SK-N-SH (cell line): ENCODE measurements around the gene WDR64. TPM values are rescaled to one million over a fixed set of nuclear protein-coding genes. Genes with fewer than 3 reads are reported as not detected.
"Not testable (repeated sequence)": the region's sequence is repeated elsewhere in the genome, so short reads cannot be mapped to it uniquely, and the experiment has no call there.

Source experiments
- CTCF ChIA-PET: fragments of 300-600, 350-600 bp; formaldehyde crosslinking; extraction: SDS; loops from one replicate; lab custom pipeline; 2021; lab: Yijun Ruan, JAX
- POLR2A ChIA-PET: fragments of 350-600 bp; sonication (Branson Sonifier 250); formaldehyde crosslinking; extraction: SDS; loops from one replicate; lab custom pipeline; 2020; ENCODE audit warnings: antibody characterized with exemption, inconsistent platforms; lab: Yijun Ruan, JAX
- DNase-seq: peaks from one replicate; pipeline ENCODE4 v3.0.0; 2012
- H2AFZ ChIP-seq: fragments of 200-600 bp; sonication (generic); 2 replicates; pipeline ENCODE4 v1.8.1; 2016; ENCODE audit warnings: antibody characterized with exemption, mild to moderate bottlenecking, low read depth
- H3F3A ChIP-seq: fragments of 200-600 bp; sonication (generic); replicated peaks from 2 replicates; pipeline ENCODE3; 2016; ENCODE audit warnings: antibody characterized with exemption, mild to moderate bottlenecking; ENCODE audit not compliant: insufficient read depth
- H3K27ac ChIP-seq, 2 experiments: fragments of 200-500 bp in 1 of 2; fragments of 200-600 bp in 1 of 2; sonication (Bioruptor generic) in 1 of 2; sonication (generic), shearing (Covaris generic) in 1 of 2; 2 replicates each; pipeline versions ENCODE4 v1.5.1 to v1.6.1; 2014 to 2016; ENCODE audit warnings: low read depth in 2 of 2, inconsistent platforms in 1 of 2, low read length in 1 of 2, mild to moderate bottlenecking in 1 of 2, mixed read lengths in 1 of 2
- H3K27me3 ChIP-seq: fragments of 200-600 bp; sonication (generic), shearing (Covaris generic); 2 replicates; pipeline ENCODE4 v1.6.1; 2016; ENCODE audit warnings: mixed run types; ENCODE audit not compliant: insufficient read depth
- H3K36me3 ChIP-seq, 2 experiments: fragments of 200-500 bp in 1 of 2; fragments of 200-600 bp in 1 of 2; sonication (Bioruptor generic) in 1 of 2; sonication (generic) in 1 of 2; replicated peaks in 1 of 2; 2 replicates each; pipeline versions ENCODE3 to v1.5.1; 2014 to 2016; ENCODE audit warnings: low read length in 1 of 2, mild to moderate bottlenecking in 1 of 2; ENCODE audit not compliant: insufficient read depth in 2 of 2, control insufficient read depth in 1 of 2
- H3K4me1 ChIP-seq, 2 experiments: fragments of 200-500 bp in 1 of 2; fragments of 200-600 bp in 1 of 2; sonication (Bioruptor generic) in 1 of 2; sonication (generic), shearing (Covaris generic) in 1 of 2; 2 replicates each; pipeline versions ENCODE4 v1.5.1 to v1.6.1; 2014 to 2016; ENCODE audit warnings: low read depth in 1 of 2, low read length in 1 of 2, mixed run types in 1 of 2; ENCODE audit not compliant: insufficient read depth in 2 of 2, control insufficient read depth in 1 of 2
- H3K4me2 ChIP-seq: fragments of 200-600 bp; sonication (generic), shearing (Covaris generic); 2 replicates; pipeline ENCODE4 v1.6.1; 2017; ENCODE audit warnings: mixed run types
- H3K4me3 ChIP-seq, 2 experiments: fragments of 200-500 bp in 1 of 2; fragments of 200-600 bp in 1 of 2; sonication (Bioruptor generic) in 1 of 2; sonication (generic), shearing (Covaris generic) in 1 of 2; 2 replicates each; pipeline versions ENCODE4 v1.5.1 to v1.8.1; 2014 to 2016; ENCODE audit warnings: low read depth in 2 of 2, inconsistent platforms in 1 of 2, low read length in 1 of 2, mild to moderate bottlenecking in 1 of 2, mixed read lengths in 1 of 2, moderate library complexity in 1 of 2
- H3K79me2 ChIP-seq: fragments of 200-600 bp; sonication (generic); 2 replicates; pipeline ENCODE4 v1.8.1; 2017; ENCODE audit warnings: mild to moderate bottlenecking; ENCODE audit not compliant: insufficient read depth
- H3K9ac ChIP-seq: fragments of 200-600 bp; sonication (generic); 2 replicates; pipeline ENCODE4 v1.6.1; 2017; ENCODE audit warnings: mixed run types
- H3K9me2 ChIP-seq: fragments of 200-600 bp; sonication (generic); 2 replicates; pipeline ENCODE4 v1.6.1; 2017; ENCODE audit warnings: mixed run types
- H3K9me3 ChIP-seq: fragments of 200-600 bp; sonication (generic); 2 replicates; pipeline ENCODE4 v1.6.1; 2017; ENCODE audit warnings: mixed run types, mild to moderate bottlenecking, moderate library complexity
- H4K20me1 ChIP-seq: fragments of 200-600 bp; sonication (generic); 2 replicates; pipeline ENCODE4 v1.6.1; 2017; ENCODE audit warnings: mild to moderate bottlenecking, mixed run types; ENCODE audit not compliant: insufficient read depth
- CHD2 ChIP-seq: fragments of 150-350 bp; IDR thresholded peaks from 2 replicates; pipeline ENCODE4 v1.6.1; 2018; ENCODE audit warnings: low read length; ENCODE audit not compliant: partially characterized antibody
- CTCF ChIP-seq: fragments of 200-600 bp; sonication (generic); IDR thresholded peaks from 2 replicates; pipeline ENCODE4 v1.6.1; 2017; ENCODE audit warnings: antibody characterized with exemption, mild to moderate bottlenecking, moderate library complexity
- ELF1 ChIP-seq: IDR thresholded peaks from 2 replicates; pipeline ENCODE4 v1.4.0; 2012
- EP300 ChIP-seq, 2 experiments: IDR thresholded peaks; 2 replicates each; pipeline versions ENCODE4 v1.4.0 to v1.6.1; 2012; ENCODE audit warnings: borderline replicate concordance in 1 of 2, low read depth in 1 of 2, low read length in 1 of 2
- GABPA ChIP-seq: IDR thresholded peaks from 2 replicates; pipeline ENCODE4 v1.4.0; 2012; ENCODE audit warnings: low read depth, mild to moderate bottlenecking
- JUND ChIP-seq: IDR thresholded peaks from 2 replicates; pipeline ENCODE4 v1.4.0; 2012
- MXI1 ChIP-seq: IDR thresholded peaks from 2 replicates; pipeline ENCODE4 v1.6.1; 2012; ENCODE audit warnings: mild to moderate bottlenecking, low read depth, low read length, improper control_type of control experiment
- NRF1 ChIP-seq: IDR thresholded peaks from 2 replicates; pipeline ENCODE4 v1.6.1; 2012; ENCODE audit warnings: low read depth, mild to moderate bottlenecking, low read length
- RAD21 ChIP-seq: IDR thresholded peaks from 2 replicates; pipeline ENCODE4 v1.6.1; 2012; ENCODE audit warnings: mild to moderate bottlenecking, low read length
- RCOR1 ChIP-seq: fragments of 150-350 bp; IDR thresholded peaks from 2 replicates; pipeline ENCODE4 v1.6.1; 2017; ENCODE audit warnings: antibody characterized with exemption, low read length
- SIN3A ChIP-seq: IDR thresholded peaks from 2 replicates; pipeline ENCODE4 v1.6.1; 2012; ENCODE audit warnings: low read depth, mild to moderate bottlenecking, low read length, moderate library complexity, borderline replicate concordance
- TCF12 ChIP-seq: IDR thresholded peaks from 2 replicates; pipeline ENCODE4 v1.4.0; 2012
- USF2 ChIP-seq: fragments of 150-350 bp; IDR thresholded peaks from 2 replicates; pipeline ENCODE4 v1.6.1; 2017; ENCODE audit warnings: antibody characterized with exemption, low read length, low read depth, borderline replicate concordance
- YY1 ChIP-seq: IDR thresholded peaks from 2 replicates; pipeline ENCODE4 v1.4.0; 2012; ENCODE audit warnings: low read depth, mild to moderate bottlenecking
- WGBS: methylation state at CpG from one replicate; pipeline ENCODE4 v1.1.6; 2017; ENCODE audit warnings: low lambda C conversion rate; 5-methylcytosine and 5-hydroxymethylcytosine counted together
- polyA plus RNA-seq, 3 experiments: library from polyadenylated mRNA; depleted of rRNA; stranded (reverse); fragments of >200 nt; gene quantifications; 2 replicates each; pipeline ENCODE4 v1.2.3, GENCODE V29; 2012
- TF ChIP-seq, protein P1 (sequence below): fragments of 150-350 bp; IDR thresholded peaks from 2 replicates; pipeline ENCODE4 v1.6.1; 2016; ENCODE audit warnings: mild to moderate bottlenecking, low read depth, low read length
- TF ChIP-seq, protein P2 (sequence below): IDR thresholded peaks from 2 replicates; pipeline ENCODE4 v1.4.0; 2012; ENCODE audit warnings: low read depth, borderline replicate concordance

Gene WDR64
- polyA plus RNA-seq, 1 of the 3 experiments (the other 2 are of a cell fraction), result not detected

GRCh38 chr1:241734533-241734932 lies 82.5 kb downstream of the WDR64 start:
- Histone ChIP-seq H2AFZ (no peak overlapping the region), H3F3A (no peaks in the 10 kb centered on the region), H3K27me3 (no peaks in the 10 kb centered on the region), H3K36me3 (no peaks in the 10 kb centered on the region), H3K79me2 (no peaks in the 10 kb centered on the region), H3K4me1 (no peaks in the 10 kb centered on the region), H4K20me1 (no peaks in the 10 kb centered on the region), H3K9me2 (no peaks in the 10 kb centered on the region), H3K4me3 (no peak overlapping the region), H3K9me3 (no peaks in the 10 kb centered on the region), H3K4me2 (no peak overlapping the region), H3K9ac (no peak overlapping the region), H3K27ac (no peak overlapping the region)
- WGBS, result 24% methylated on average over 5 of the region's 5 CpGs
- no peak for TF ChIP-seq RCOR1
- no peak for TF ChIP-seq JUND
- TF ChIP-seq CTCF, result no peak
- TF ChIP-seq NRF1, result no peak
- no peak for TF ChIP-seq MXI1
- TF ChIP-seq CHD2, result no peak
- no peak for TF ChIP-seq YY1
- no peak for TF ChIP-seq TCF12
- TF ChIP-seq, protein P1, sequence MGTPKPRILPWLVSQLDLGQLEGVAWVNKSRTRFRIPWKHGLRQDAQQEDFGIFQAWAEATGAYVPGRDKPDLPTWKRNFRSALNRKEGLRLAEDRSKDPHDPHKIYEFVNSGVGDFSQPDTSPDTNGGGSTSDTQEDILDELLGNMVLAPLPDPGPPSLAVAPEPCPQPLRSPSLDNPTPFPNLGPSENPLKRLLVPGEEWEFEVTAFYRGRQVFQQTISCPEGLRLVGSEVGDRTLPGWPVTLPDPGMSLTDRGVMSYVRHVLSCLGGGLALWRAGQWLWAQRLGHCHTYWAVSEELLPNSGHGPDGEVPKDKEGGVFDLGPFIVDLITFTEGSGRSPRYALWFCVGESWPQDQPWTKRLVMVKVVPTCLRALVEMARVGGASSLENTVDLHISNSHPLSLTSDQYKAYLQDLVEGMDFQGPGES, result no peak
- TF ChIP-seq RAD21, result no peak
- TF ChIP-seq, protein P2, sequence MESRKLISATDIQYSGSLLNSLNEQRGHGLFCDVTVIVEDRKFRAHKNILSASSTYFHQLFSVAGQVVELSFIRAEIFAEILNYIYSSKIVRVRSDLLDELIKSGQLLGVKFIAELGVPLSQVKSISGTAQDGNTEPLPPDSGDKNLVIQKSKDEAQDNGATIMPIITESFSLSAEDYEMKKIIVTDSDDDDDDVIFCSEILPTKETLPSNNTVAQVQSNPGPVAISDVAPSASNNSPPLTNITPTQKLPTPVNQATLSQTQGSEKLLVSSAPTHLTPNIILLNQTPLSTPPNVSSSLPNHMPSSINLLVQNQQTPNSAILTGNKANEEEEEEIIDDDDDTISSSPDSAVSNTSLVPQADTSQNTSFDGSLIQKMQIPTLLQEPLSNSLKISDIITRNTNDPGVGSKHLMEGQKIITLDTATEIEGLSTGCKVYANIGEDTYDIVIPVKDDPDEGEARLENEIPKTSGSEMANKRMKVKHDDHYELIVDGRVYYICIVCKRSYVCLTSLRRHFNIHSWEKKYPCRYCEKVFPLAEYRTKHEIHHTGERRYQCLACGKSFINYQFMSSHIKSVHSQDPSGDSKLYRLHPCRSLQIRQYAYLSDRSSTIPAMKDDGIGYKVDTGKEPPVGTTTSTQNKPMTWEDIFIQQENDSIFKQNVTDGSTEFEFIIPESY, result no peak
- TF ChIP-seq EP300 (IDR thresholded peaks at IDR 0.05; ENCODE audit: borderline replicate concordance in 1 of 2, low read depth in 1 of 2, low read length in 1 of 2), result no peak
- no peak for TF ChIP-seq ELF1
- TF ChIP-seq GABPA, result no peak
- TF ChIP-seq USF2, result no peak
- TF ChIP-seq SIN3A, result no peak
- ChIA-PET CTCF (no interaction called here), POLR2A (no interaction called here)
- DNase-seq, result no peak

GRCh38 chr1:241735493-241735926 lies 83.4 kb downstream of the WDR64 start:
- H3K4me1 ChIP-seq, H3K9me3 ChIP-seq, H4K20me1 ChIP-seq, POLR2A ChIA-PET, H3K9ac ChIP-seq, H3F3A ChIP-seq, H3K4me2 ChIP-seq, H2AFZ ChIP-seq, H3K27ac ChIP-seq, H3K9me2 ChIP-seq, CTCF ChIA-PET, H3K79me2 ChIP-seq, H3K36me3 ChIP-seq, DNase-seq, H3K27me3 ChIP-seq, H3K4me3 ChIP-seq: not testable (repeated sequence)
- 61% methylated on average over 8 of the region's 8 CpGs for WGBS
